ENCODE measurements around the gene ALDH16A1.
"Not testable (repeated sequence)": the region's sequence is repeated elsewhere in the genome, so short reads cannot be mapped to it uniquely, and the experiment has no call there.

ALDH16A1 gene

DNA sequence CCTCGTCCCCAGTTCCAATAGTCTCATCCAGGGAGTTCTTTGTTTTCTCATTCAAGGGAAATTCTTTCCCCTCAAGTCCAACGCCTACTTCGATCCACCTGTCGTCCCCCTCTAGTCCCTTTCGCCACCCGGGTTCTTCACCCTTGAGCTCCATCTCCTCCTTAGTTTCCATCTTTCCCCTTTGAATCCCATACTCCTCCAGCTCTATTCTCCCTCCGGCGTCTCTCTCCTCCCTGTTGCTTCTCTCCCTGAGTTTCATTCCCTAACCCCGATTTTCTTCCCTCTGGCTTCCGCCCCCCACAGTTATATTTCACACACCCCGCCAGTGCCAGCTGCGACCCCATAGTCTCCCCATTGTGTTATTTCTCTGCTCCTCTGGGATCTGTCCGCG is 11.1 kb upstream of the ALDH16A1 start:
- no peak for DNase-seq

DNA sequence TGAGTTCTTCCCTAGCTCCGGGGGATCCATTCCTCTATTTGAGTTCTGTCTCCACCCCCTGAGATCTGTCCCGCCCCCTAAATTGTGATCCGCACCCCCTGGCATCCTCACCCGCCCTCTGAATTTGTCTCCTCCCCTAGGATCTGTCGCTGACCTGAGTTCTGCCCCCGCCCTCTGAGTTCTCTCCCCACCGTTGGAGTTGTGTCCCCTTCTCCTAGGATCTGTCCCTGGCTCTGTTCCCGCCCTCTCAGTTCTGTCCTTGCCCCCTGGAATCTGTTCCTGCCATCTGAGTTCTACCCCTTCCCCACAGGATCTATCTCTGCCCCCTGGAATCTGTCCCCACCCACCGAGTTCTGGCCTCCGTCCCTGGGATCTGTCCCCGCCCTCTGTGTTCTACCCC is 10.7 kb upstream of the ALDH16A1 start:
- no peak for DNase-seq

DNA sequence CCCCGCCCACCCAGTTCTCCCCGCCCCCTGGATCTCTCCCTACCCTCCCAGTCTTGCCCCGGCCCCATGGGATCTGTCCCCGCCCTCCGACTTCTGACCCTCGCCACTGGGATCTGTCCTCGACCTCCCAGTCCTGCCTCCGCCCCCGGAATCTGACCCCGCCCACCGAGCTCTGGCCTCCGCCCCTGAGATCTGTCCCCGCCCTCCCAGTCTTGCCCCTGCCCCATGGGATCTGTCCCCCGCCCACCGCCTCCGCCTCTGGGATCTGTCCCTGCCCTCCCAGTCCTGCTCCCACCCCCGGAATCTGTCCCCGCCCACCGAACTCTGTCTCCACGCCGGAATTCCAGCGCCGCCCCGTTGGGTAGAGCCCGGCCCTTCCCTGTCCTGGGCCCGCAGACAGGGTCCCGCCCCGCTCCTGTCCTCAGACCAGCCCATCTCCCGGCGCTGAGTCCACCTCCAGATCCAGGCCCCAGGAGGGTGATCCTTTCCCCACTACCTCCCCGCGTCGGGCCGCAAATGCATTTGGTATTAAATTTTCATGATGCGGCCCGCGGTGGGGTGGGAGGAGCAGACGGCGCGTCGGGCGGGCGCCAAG is 10.2 kb upstream of the ALDH16A1 start:
- peak; percentile 52 for DNase-seq

DNA sequence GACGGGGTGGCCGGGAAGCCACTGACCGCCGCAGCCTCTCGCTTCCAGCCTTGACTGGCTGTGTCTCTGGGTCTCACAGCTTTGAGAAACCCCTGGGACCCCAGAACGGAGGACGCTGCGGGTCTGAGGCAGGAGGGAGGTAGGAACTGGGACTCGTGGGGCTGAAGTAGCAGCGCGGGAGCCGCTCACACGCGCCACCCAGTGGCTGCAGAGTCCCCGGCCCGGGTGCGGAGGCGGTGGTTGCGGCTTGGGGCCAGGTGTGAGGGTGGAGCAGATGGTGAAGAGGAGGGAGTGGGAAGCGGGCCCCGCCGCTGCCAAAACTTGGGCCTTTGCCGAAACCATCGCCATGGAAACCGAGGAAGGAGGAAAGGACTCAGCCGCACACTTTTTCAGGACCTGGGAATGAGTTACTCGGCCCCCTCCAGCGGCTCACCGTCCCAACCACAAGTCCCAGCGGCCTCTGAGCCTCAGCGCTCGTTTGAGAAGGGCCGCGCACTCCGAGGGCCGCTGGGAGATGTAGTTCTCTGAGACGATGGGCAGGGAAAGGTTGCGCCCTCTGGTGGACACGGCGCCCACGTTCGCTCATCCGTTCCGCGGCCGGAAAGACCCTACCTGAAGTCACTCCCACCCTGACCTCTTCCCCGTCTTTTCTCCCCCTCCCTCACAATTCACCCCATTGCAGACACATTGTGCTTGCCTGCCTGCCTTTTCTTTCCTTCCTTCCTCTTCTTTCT is 9.5 kb upstream of the ALDH16A1 start:
- DNase-seq, result peak; percentile 91

DNA sequence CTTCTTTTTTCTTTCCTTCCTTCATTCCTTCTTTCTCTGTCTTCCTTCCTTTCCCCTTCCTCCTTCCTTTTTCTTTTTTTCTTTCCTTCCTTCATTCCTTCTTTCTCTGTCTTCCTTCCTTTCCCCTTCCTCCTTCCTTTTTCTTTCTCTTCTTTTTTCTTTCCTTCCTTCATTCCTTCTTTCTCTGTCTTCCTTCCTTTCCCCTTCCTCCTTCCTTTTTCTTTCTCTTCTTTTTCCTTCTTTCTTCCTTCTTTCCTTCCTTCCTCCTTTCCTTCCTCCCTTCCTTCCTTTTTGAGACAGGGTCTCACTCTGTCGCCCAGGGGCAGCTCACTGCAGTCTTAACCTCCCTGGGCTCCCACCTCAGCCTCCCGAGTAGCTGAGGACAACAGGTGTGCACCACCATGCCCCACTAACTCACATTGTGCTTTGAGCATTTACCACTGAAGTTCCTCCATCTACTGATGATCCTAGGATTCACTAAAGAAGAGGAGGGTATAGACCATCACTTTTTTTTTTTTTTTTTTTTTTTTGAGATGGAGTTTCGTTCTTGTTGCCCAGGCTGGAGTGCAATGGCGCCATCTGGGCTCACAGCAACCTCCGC is 8.8 kb upstream of the ALDH16A1 start:
- not testable (repeated sequence) for DNase-seq

DNA sequence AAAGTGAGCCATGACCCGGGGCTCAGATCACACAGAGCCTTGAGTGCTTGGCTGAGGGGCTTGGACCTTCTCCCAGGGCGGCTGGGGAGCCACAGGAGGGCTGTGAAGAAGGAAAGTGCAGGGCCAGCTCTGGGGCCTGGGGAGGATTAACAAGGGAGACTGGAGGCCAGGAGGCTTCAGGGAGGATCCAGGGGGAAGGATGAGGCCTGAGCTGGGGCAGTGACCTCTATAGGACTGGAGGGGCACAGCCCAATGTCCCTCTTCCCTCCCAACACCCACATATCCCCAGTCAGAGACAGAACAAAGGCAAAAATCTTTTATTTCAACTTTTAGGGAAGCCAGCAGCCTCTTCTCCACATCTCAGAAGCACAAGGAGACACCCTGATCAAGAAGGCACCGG is 7.0 kb upstream of the ALDH16A1 start:
- DNase-seq, result no peak

DNA sequence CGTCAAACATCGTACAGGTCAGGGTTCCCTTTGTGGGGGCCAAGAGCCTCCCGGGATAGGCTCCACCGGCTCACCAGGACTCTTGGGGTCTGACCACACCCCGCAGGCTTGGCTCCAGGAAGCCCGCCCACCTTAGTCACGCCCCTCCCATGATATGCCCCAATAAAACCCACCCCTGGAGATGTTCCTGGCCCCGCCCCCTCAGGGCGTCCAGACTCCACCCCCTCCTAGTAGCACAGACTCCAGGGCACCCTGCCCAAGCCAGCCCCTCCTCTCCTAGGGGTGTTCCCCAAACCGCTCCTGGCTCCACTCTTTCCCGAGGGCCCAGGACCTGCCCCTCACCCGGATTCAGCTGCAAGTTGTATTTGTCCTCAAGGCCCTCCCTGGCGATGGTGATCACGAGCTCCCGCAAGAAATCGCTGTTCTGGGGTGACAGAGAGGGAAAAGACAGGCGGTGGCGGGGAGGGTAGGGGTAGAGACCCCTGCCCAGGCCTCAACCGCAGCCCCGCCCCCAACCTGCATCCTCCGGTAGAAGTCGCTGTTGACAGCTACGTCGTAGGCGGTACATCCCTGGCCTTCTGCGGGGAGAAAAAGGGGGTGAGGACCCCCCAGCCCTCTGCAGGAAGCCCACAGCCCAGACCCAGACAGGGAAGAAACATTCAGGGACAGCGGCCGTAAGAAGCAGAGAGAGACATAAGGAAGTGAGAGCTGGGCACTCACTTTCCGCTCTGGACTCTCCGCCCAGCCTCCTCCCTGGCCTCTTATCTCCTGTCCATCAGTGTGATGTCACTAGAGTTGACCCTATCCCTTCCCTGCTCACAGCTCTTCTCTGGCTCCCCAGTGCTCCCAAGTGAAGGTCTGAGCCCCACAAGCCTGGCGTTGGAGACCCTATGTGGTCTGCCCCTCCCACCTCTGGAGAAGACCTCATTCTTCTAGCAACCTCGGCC is 5.3 kb upstream of the ALDH16A1 start:
- DNase-seq, result no peak

DNA sequence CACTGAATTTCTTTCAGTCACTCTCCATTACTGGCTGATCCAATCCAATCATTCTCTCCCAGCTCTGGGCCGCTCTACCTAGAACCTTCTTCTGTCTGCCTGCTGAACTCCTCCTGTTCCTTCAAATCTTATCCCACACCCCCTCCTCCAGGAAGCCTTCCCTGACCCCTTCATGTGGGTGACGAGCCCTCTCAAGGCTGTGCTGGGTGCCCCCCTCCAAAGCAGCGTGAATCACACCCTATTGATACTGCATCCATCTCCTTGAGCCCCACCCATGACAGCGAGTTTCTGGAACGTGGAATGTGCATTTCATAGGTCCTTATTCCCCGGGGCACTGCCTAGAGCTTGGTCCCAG is 4.6 kb upstream of the ALDH16A1 start:
- no peak for DNase-seq

DNA sequence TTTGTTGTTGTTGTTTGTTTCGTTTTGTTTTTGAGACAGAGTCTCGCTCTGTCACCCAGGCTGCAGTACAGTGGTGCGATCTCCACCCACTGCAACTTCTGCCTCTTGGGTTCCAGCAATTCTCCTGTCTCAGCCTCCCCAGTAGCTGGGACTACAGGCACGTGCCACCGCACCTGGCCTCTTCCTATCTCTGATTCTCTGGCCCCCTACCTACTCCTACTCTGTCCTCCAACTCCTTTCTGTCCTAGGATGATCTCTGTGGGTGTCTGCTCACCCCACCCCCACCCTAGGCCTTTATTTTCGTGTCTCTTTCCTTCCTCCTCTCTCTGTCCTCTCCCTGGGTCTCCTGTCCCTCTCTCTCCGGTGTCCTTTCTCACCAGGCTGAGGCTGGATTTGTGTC is 2.6 kb upstream of the ALDH16A1 start:
- DNase-seq, result no peak

DNA sequence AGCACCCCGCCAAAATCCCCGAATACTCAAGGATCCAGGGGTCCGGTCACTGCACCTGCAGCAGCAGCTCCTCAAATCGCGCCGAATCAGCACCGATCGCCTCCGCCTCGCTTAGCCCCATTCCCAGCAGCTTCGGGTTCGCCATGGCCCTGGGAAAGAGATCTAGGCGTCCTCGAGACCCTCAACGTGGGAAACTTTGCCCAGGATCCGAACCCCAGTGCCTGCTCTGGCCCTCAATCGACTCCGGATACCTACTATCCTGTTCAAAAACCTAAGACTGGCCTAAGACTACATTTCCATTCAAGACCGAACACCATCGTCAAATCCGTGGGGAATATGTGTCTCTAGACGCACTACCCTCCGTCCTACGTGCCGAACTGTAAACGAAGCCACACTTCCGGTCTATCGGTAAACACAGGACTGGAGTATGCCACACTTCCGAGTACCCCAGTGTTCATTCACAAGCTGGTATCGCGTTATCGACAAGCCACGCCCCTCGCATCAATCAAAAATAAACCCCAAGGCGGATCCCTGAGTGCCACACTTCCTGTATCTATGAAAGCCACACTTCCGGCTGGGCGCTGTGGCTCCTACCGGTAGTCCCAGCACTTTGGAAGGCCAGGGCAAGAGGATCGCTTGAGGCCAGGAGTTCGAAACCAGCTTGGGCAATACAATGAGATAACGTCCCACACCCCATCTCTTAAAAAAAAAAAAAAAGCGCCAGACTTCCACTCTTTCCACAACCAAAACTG is 1.4 kb upstream of the ALDH16A1 start, which contains the start of gene PIH1D1:
Gene PIH1D1 (minus strand): TSS at position 385 of the 752 bp plus-strand sequence. CDS start 240 bp downstream, at position 145.
- DNase-seq, result peak; percentile 99

DNA sequence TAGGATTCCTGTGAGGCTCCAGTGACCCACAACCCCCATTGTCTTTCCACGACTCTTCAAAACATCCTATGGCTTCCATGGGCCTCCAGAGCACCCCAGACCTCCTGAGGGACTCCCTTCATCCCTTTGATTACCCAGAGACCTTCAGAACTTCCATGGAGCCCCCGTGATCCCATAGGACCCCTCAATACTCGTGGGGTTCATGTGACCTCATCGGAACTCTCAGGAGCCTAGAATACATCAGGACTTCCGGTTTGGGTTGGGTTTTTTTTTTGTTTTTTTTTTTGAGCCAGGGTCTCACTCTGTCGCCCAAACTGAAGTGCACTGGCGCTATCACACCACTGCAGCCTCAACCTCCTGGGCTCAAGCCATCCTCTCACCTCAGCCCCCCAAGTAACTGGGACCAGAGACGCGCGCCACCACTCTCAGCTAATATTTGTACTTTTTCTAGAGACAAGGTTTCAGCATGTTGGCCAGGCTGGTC is 774 bp downstream of the ALDH16A1 start:
- DNase-seq, result no peak

DNA sequence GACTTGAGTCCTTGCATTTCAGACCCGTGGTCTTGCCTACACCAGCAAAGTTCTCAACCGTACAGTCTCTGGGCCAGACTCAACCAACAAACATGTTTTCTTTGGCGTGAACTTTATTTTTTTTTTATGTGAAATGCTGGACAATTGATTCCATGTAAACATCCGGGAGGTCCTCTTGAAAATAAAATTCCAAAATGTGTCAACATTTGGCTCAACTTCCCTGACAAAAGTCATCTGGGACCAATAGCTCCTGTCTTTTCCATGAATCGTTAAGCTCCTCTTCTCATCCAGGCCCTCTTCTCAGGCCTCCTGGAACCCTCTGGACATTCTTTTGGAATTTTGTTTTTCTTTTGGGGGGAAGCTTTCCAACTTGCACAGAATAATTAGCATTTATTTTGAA is 2.7 kb downstream of the ALDH16A1 start:
- DNase-seq, result no peak

DNA sequence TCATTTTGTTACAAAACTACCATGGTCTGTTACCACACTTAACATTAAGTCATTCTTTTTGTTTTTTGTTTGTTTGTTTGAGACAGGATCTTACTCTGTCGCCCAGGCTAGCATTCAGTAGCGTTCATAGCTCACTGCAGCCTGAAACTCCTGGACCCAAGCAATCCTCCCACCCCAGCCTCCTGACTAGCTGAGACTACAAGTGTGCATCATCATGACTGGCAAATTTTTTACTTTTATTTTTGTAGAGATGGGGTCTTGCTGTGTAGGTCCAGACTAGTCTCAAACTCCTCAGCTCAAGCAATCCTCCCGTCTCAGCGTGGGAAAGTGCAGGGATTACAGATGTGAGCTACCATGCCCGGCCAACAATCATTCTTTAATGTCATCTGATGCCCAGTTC is 3.3 kb downstream of the ALDH16A1 start:
- DNase-seq, result no peak

DNA sequence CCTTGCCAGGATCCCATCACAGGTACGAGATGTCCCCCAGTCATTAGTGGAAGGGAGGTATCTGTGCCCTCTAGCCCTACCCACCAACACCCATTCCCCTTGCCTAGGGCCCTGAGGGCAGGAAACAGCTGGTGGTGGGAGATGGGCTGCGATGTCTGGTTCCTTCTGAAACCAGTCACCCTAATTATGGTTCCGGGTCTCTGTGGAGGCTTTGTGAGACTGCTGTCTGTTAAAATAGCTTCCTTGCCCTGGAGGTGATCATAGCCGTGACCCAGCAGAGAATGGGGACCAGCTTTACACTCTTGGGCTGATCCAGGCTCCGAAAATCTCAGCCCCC is 5.5 kb downstream of the ALDH16A1 start:
- DNase-seq, result no peak

DNA sequence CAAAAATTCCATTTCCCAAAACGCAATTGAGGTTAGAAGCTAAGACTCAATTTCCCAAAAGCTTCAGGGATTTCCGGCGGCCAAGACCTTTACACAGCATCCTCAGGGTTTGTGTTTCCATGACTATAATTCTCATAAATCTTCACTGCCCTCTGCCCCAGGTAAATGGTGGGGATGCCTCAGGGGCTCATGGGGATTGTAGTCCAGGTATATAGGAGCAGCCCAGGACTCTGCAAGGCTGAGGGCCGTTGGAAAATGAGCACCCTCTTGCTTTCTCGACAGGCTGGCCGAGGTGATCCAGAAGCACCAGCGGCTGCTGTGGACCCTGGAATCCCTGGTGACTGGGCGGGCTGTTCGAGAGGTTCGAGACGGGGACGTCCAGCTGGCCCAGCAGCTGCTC is 6.4 kb downstream of the ALDH16A1 start:
- no peak for DNase-seq

DNA sequence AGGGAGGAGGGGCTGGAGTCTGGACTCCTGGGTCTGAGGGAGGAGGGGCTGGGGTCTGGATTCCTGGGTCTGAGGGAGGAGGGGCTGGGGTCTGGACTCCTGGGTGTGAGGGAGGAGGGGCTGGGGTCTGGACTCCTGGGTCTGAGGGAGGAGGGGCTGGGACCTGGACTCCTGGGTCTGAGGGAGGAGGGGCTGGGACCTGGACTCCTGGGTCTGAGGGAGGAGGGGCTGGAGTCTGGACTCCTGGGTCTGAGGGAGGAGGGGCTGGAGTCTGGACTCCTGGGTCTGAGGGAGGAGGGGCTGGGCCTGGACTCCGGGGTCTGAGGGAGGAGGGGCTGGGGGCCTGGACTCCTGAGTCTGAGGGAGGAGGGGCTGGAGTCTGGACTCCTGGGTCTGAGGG is 8.1 kb downstream of the ALDH16A1 start:
- not testable (repeated sequence) for DNase-seq

DNA sequence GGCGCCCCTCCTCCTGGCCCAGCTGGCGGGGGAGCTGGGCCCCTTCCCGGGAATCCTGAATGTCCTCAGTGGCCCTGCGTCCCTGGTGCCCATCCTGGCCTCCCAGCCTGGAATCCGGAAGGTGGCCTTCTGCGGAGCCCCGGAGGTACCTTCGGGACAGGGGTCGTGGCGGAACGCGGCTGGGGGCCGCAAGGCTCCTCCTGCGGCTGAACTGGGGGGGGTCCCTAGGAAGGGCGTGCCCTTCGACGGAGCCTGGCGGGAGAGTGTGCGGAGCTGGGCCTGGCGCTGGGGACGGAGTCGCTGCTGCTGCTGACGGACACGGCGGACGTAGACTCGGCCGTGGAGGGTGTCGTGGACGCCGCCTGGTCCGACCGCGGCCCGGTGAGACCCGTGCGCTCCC is 8.6 kb downstream of the ALDH16A1 start:
- no peak for DNase-seq

DNA sequence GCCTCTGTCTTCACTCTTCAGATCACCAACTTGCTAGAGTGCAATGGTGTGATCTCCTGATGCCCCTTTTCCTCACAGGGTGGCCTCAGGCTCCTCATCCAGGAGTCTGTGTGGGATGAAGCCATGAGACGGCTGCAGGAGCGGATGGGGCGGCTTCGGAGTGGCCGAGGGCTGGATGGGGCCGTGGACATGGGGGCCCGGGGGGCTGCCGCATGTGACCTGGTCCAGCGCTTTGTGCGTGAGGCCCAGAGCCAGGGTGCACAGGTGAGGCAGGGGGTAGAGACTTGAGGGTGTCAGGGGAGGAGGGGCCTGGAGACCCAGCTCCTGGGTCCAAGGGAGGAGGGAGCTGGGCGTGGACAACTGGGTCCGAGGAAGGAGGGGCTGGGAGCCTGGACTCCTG is 9.5 kb downstream of the ALDH16A1 start:
- DNase-seq, result no peak

DNA sequence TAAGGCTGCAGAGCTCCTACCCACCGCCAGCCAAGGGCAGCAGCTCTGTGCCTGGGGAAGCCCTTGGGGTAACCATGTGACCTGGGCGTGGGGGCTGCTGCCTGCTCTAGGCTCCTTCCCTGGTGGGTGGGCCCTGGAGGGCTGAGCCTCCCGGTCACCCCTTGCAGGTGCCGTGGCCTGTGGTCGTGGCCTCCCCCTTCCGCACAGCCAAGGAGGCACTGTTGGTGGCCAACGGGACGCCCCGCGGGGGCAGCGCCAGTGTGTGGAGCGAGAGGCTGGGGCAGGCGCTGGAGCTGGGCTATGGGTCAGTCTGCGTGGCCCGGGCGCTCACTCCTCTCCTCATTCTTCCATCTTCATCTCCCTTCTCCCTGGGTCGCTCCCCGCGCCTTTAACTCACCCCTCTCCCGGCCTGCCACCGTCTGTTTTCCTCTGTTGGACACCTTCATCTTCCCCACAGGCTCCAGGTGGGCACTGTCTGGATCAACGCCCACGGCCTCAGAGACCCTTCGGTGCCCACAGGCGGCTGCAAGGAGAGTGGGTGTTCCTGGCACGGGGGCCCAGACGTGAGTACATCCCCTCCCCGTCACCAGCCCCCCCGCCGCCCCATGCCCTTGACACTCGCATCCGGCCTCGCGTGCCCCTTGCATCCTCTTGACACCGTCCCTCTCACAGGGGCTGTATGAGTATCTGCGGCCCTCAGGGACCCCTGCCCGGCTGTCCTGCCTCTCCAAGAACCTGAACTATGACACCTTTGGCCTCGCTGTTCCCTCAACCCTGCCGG is 11.1 kb downstream of the ALDH16A1 start:
- DNase-seq, result no peak

DNA sequence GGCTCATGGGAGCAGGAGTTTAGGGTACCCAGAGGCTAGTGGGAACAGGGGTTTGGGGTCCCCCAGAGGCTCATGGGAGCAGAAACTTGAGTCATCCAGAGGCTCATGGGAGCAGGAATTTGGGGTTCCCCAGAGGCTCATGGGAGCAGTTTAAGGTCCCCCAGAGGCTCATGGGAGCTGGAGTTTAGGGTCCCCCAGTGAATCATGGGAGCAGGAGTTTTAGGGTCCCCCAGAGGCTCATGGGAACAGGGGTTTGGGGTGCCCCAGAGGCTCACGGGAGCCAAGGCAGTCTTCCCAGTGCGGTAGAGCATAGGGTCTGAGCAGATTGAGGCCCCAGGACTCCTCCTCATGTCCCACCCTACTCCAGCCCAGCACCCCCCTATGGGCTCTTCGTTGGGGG is 12.3 kb downstream of the ALDH16A1 start:
- no peak for DNase-seq

DNA sequence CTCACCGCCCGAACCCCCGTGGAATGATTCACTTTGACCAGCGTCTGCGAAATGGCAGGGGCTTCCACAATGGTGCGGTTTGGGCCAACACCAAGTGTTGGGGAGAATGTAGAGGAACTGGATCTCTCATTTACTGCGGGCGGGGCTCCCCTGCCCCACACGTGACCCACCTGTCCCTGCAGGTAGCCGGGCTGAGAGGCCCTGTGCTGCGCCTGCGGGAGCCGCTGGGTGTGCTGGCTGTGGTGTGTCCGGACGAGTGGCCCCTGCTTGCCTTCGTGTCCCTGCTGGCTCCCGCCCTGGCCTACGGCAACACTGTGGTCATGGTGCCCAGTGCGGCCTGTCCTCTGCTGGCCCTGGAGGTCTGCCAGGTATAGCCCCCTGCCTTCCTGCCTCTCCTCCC is 15.2 kb downstream of the ALDH16A1 start:
- DNase-seq, result no peak

Measured in NCI-H2029 treated with DMSO at 0.1 percent for 48 hours (cell line).